Liver (tissue), 9 donors: Measurements from ENCODE around the gene ARHGAP28. TPM values are rescaled to one million over a fixed set of nuclear protein-coding genes. Genes with fewer than 3 reads are reported as not detected.

Source experiments
- DNase-seq: peaks from one replicate; pipeline ENCODE4 v3.0.0-alpha.2; 2017; ENCODE audit warnings: low spot score
- H3K27ac ChIP-seq, 2 donors: one replicate each; pipeline ENCODE4 v1.7.0; 2013; ENCODE audit warnings: inconsistent platforms in 2 of 2, low read length in 2 of 2, control low read depth in 1 of 2, low read depth in 1 of 2, mild to moderate bottlenecking in 1 of 2
- H3K27me3 ChIP-seq, 4 donors: one replicate each; pipeline versions ENCODE4 v1.6.1 to v1.7.0; 2013; ENCODE audit warnings: low read length in 3 of 4, inconsistent platforms in 1 of 4, mild to moderate bottlenecking in 1 of 4, moderate library complexity in 1 of 4; ENCODE audit not compliant: control insufficient read depth in 4 of 4, insufficient read depth in 4 of 4
- H3K36me3 ChIP-seq, 4 donors: one replicate each; pipeline versions ENCODE4 v1.6.1 to v1.7.0; 2013; ENCODE audit warnings: low read length in 3 of 4, mild to moderate bottlenecking in 3 of 4, low read depth in 1 of 4, moderate library complexity in 1 of 4; ENCODE audit not compliant: control insufficient read depth in 4 of 4, insufficient read depth in 3 of 4
- H3K4me1 ChIP-seq, 4 donors: one replicate each; pipeline versions ENCODE4 v1.6.1 to v1.7.0; 2013; ENCODE audit warnings: low read length in 3 of 4, mild to moderate bottlenecking in 3 of 4, moderate library complexity in 1 of 4; ENCODE audit not compliant: control insufficient read depth in 4 of 4, insufficient read depth in 4 of 4
- H3K4me3 ChIP-seq, 3 donors: one replicate each; pipeline versions ENCODE4 v1.6.1 to v1.7.0; 2013; ENCODE audit warnings: low read length in 3 of 3, control low read depth in 1 of 3, low read depth in 1 of 3, mild to moderate bottlenecking in 1 of 3
- H3K9ac ChIP-seq, 2 donors: one replicate each; pipeline ENCODE4 v1.7.0; 2013; ENCODE audit warnings: low read length in 2 of 2, mild to moderate bottlenecking in 2 of 2, moderate library complexity in 2 of 2, control low read depth in 1 of 2, low read depth in 1 of 2
- H3K9me3 ChIP-seq, 4 donors: one replicate each; pipeline versions ENCODE4 v1.6.1 to v1.7.0; 2013; ENCODE audit warnings: low read length in 3 of 4; ENCODE audit not compliant: control insufficient read depth in 4 of 4
- ATF3 ChIP-seq: IDR thresholded peaks from 2 replicates; pipeline ENCODE4 v1.6.1; 2016; ENCODE audit warnings: antibody characterized with exemption
- CTCF ChIP-seq: fragments of 150-350 bp; IDR thresholded peaks from 2 replicates; pipeline ENCODE4 v1.5.1; 2017; ENCODE audit warnings: improper control_type of control experiment, low read depth, low read length; ENCODE audit not compliant: missing input control
- EGR1 ChIP-seq, 2 donors: IDR thresholded peaks; 2 replicates each; pipeline ENCODE4 v1.6.1; 2016 to 2018; ENCODE audit warnings: antibody characterized with exemption in 2 of 2, low read depth in 2 of 2
- FOXA1 ChIP-seq: IDR thresholded peaks from 2 replicates; pipeline ENCODE4 v1.6.1; 2016; ENCODE audit warnings: antibody characterized with exemption
- FOXA2 ChIP-seq: IDR thresholded peaks from 2 replicates; pipeline ENCODE4 v1.6.1; 2016; ENCODE audit warnings: antibody characterized with exemption
- GABPA ChIP-seq, 2 donors: IDR thresholded peaks in 1 of 2; conservative IDR thresholded peaks in 1 of 2; 2 replicates each; pipeline ENCODE4 v1.6.1; 2016; ENCODE audit warnings: antibody characterized with exemption in 2 of 2, mild to moderate bottlenecking in 1 of 2, moderate library complexity in 1 of 2
- HNF4G ChIP-seq: IDR thresholded peaks from 2 replicates; pipeline ENCODE4 v1.6.1; 2016; ENCODE audit warnings: antibody characterized with exemption
- JUND ChIP-seq, 2 donors: IDR thresholded peaks; 2 replicates each; pipeline ENCODE4 v1.6.1; 2016; ENCODE audit warnings: antibody characterized with exemption in 2 of 2
- NR2F2 ChIP-seq: IDR thresholded peaks from 2 replicates; pipeline ENCODE4 v1.6.1; 2016; ENCODE audit warnings: antibody characterized with exemption
- RAD21 ChIP-seq, 2 donors: IDR thresholded peaks; 2 replicates each; pipeline ENCODE4 v1.6.1; 2016; ENCODE audit warnings: antibody characterized with exemption in 2 of 2, mild to moderate bottlenecking in 2 of 2
- REST ChIP-seq: IDR thresholded peaks from 2 replicates; pipeline ENCODE4 v1.6.1; 2016; ENCODE audit warnings: antibody characterized with exemption, mild to moderate bottlenecking
- RXRA ChIP-seq, 2 donors: IDR thresholded peaks; 2 replicates each; pipeline ENCODE4 v1.6.1; 2017 to 2018; ENCODE audit warnings: antibody characterized with exemption in 2 of 2, mild to moderate bottlenecking in 1 of 2
- SP1 ChIP-seq: IDR thresholded peaks from 2 replicates; pipeline ENCODE4 v1.6.1; 2018; ENCODE audit warnings: antibody characterized with exemption, mild to moderate bottlenecking
- TAF1 ChIP-seq: conservative IDR thresholded peaks from 2 replicates; pipeline ENCODE4 v1.6.1; 2016; ENCODE audit warnings: antibody characterized with exemption, mild to moderate bottlenecking
- YY1 ChIP-seq: IDR thresholded peaks from 2 replicates; pipeline ENCODE4 v1.6.1; 2016; ENCODE audit warnings: antibody characterized with exemption, mild to moderate bottlenecking
- WGBS: extraction: QIAGEN DNeasy Blood & Tissue Kit; methylation state at CpG from one replicate; pipeline ENCODE4 v1.1.7; 2013; 5-methylcytosine and 5-hydroxymethylcytosine counted together
- polyA plus RNA-seq, 2 donors: library from polyadenylated mRNA; stranded (reverse) in 1 of 2; unstranded in 1 of 2; fragments of 200-250 nt in 1 of 2; fragments of >200 nt in 1 of 2; fragmentation: Nextera tagmentation in 1 of 2; extraction: Ambion mirVana in 1 of 2; gene quantifications; one replicate each; pipeline versions ENCODE4 v1.2.1 to v1.2.3, GENCODE V29; 2013 to 2015
- total RNA-seq, 2 donors: library from RNA; depleted of rRNA; stranded (reverse); fragments of >200 nt; gene quantifications; one replicate each; pipeline ENCODE4 v1.2.3, GENCODE V29; 2014
- donor health status: healthy.
- donor health status: healthy.
- donor health status: healthy.
- donor health status: healthy.
- donor health status: healthy.

ARHGAP28 gene
- total and polyA plus RNA-seq, 4 donors, result 0.14 to 2.1 (median 0.69) TPM

GRCh38 chr18:6687676-6688075 is 41.8 kb upstream of the ARHGAP28 start:
- H3K27me3 ChIP-seq, result peaks cover 0 to 4% (median 0%) of the 10 kb centered on the region in 4 donors
- H3K4me3 ChIP-seq, result no peak overlapping the region
- no peaks in the 10 kb centered on the region for H3K36me3 ChIP-seq
- no peak overlapping the region for H3K27ac ChIP-seq
- TF ChIP-seq YY1 (no peak), NR2F2 (no peak), JUND (IDR thresholded peaks at IDR 0.05) (no peak), ATF3 (no peak), FOXA1 (no peak), FOXA2 (no peak), TAF1 (no peak)
- H3K4me1 ChIP-seq, result no peaks in the 10 kb centered on the region
- no peak overlapping the region for H3K9ac ChIP-seq
- DNase-seq, result no peak
- no peaks in the 10 kb centered on the region for H3K9me3 ChIP-seq

GRCh38 chr18:6708890-6709289 is 20.6 kb upstream of the ARHGAP28 start:
- Histone ChIP-seq H3K27ac (no peak overlapping the region), H3K27me3 (no peaks in the 10 kb centered on the region), H3K36me3 (no peaks in the 10 kb centered on the region), H3K4me1 (no peaks in the 10 kb centered on the region), H3K9ac (no peak overlapping the region), H3K4me3 (no peak overlapping the region), H3K9me3 (no peaks in the 10 kb centered on the region)
- TF ChIP-seq JUND (IDR thresholded peaks at IDR 0.05) (no peak), YY1 (no peak), NR2F2 (no peak), EGR1 (IDR thresholded peaks at IDR 0.05; ENCODE audit: low read depth in 2 of 2) (no peak), RAD21 (IDR thresholded peaks at IDR 0.05) (no peak), FOXA1 (no peak), SP1 (no peak), CTCF (no peak), GABPA (IDR thresholded peaks at IDR 0.05 in 1 of 2, conservative IDR thresholded peaks at IDR 0.05 in 1 of 2) (no peak), FOXA2 (no peak), HNF4G (no peak), REST (no peak)
- DNase-seq, result no peak
- WGBS, result 86% methylated on average over 1 of the region's 1 CpG

- 92% methylated on average over 1 of the region's 1 CpG for WGBS
Observed at GRCh38 chr18:6711467-6711866, 18.0 kb upstream of the ARHGAP28 start.

More at GRCh38 chr18:6711467-6711866, 18.0 kb upstream of the ARHGAP28 start:
- no peak for DNase-seq
- no peaks in the 10 kb centered on the region for H3K9me3 ChIP-seq
- no peaks in the 10 kb centered on the region for H3K4me1 ChIP-seq
- H3K36me3 ChIP-seq, result no peaks in the 10 kb centered on the region
- H3K27ac ChIP-seq, result no peak overlapping the region
- no peaks in the 10 kb centered on the region for H3K27me3 ChIP-seq
- TF ChIP-seq REST (no peak), EGR1 (IDR thresholded peaks at IDR 0.05; ENCODE audit: low read depth in 2 of 2) (no peak), RXRA (IDR thresholded peaks at IDR 0.05) (no peak), YY1 (no peak), RAD21 (IDR thresholded peaks at IDR 0.05) (no peak), NR2F2 (no peak)
- H3K9ac ChIP-seq, result no peak overlapping the region
- no peak overlapping the region for H3K4me3 ChIP-seq
